GM18868 (cell line): ENCODE measurements around the gene CELA2B.

ENCODE experiments used
- ATAC-seq: cut with Tn5 transposase; IDR thresholded peaks from one replicate; pipeline ENCODE4 v1.9.1; 2021; ENCODE audit warnings: mild to moderate bottlenecking, moderate library complexity; ENCODE audit not compliant: unreplicated experiment

CELA2B gene

GRCh38 chr1:15524021-15524282, 48.0 kb downstream of the CELA2B start, which contains the start of gene CASP9:
Gene CASP9 (minus strand): TSS chr1:15524215. CDS start chr1:15524200, 15 bp downstream.
- no peak for ATAC-seq

- peak; percentile 42 for ATAC-seq
These were observed 48.6 kb downstream of the CELA2B start for GRCh38 chr1:15524283-15525049.

GRCh38 chr1:15525050-15526020, 49.4 kb downstream of the CELA2B start:
- peak; percentile 41 for ATAC-seq

- no peak for ATAC-seq
These were observed 50.2 kb downstream of the CELA2B start for GRCh38 chr1:15526021-15526489.

GRCh38 chr1:15526490-15527339, 50.8 kb downstream of the CELA2B start, which contains the start of gene DNAJC16:
Gene DNAJC16 (plus strand): TSS chr1:15526848. CDS start chr1:15529106, 2,258 bp downstream.
- ATAC-seq = peak; percentile 56

GRCh38 chr1:15531003-15531402, 55.1 kb downstream of the CELA2B start:
- ATAC-seq = no peak

- no peak for ATAC-seq
These were observed 55.8 kb downstream of the CELA2B start for GRCh38 chr1:15531682-15532081.

- no peak for ATAC-seq
These were observed 62.9 kb downstream of the CELA2B start for GRCh38 chr1:15538771-15539170.

GRCh38 chr1:15540186-15540585, 64.3 kb downstream of the CELA2B start:
- ATAC-seq = no peak
